Prostate gland (tissue), 2 donors: ENCODE data around the gene DGKZ. TPM values are rescaled to one million over a fixed set of nuclear protein-coding genes. Genes with fewer than 3 reads are reported as not detected.
A peak's percentile ranks its signal among the peaks of the same experiment; 100 is the strongest.

Experiments used
- DNase-seq: peaks from one replicate; pipeline ENCODE4 v3.0.0-alpha.2; 2019; ENCODE audit warnings: low spot score
- H3K27ac ChIP-seq, 2 donors: fragments of 200-600 bp; sonication (generic); 2 replicates each; pipeline ENCODE4 v1.5.1; 2017 to 2019
- H3K27me3 ChIP-seq: fragments of 200-600 bp; sonication (generic); replicated peaks from 2 replicates; pipeline ENCODE4 v1.5.1; 2019; ENCODE audit not compliant: insufficient read depth
- H3K36me3 ChIP-seq, 2 donors: fragments of 200-600 bp; sonication (generic); 1 replicate in 1 of 2; 2 replicates in 1 of 2; pipeline versions ENCODE4 v1.5.1 to v1.8.1; 2017 to 2019
- H3K4me1 ChIP-seq: fragments of 200-600 bp; sonication (generic); replicated peaks from 2 replicates; pipeline ENCODE4 v1.5.1; 2019
- H3K4me3 ChIP-seq, 2 donors: fragments of 200-600 bp; sonication (generic); 2 replicates each; pipeline ENCODE4 v1.5.1; 2017 to 2019
- H3K9me3 ChIP-seq: fragments of 200-600 bp; sonication (generic); 2 replicates; pipeline ENCODE4 v1.5.1; 2017
- CTCF ChIP-seq, 4 experiments: fragments of 200-600 bp in 2 of 4; fragments of 450-650 bp in 2 of 4; sonication (generic) in 2 of 4; IDR thresholded peaks; 1 replicate in 3 of 4; 2 replicates in 1 of 4; pipeline ENCODE4 v1.5.1; 2016 to 2019; ENCODE audit warnings: antibody characterized with exemption in 4 of 4, mild to moderate bottlenecking in 2 of 4, moderate library complexity in 2 of 4
- POLR2A ChIP-seq: fragments of 450-650 bp; IDR thresholded peaks from one replicate; pipeline ENCODE4 v1.6.1; 2016; ENCODE audit warnings: antibody characterized with exemption, mild to moderate bottlenecking
- POLR2AphosphoS5 ChIP-seq: sonication (generic); formaldehyde crosslinking; IDR thresholded peaks from one replicate; pipeline ENCODE4 v1.6.1; 2017; ENCODE audit warnings: antibody characterized with exemption
- WGBS: methylation state at CpG from one replicate; pipeline ENCODE4 v1.1.5; 2018; 5-methylcytosine and 5-hydroxymethylcytosine counted together
- intact Hi-C: fragments of 100-400 bp; cut with DNase I; formaldehyde crosslinking; loops from one replicate; pipeline ENCODE4 v1.14.2; 2022
- total RNA-seq, 2 donors: library from RNA; depleted of rRNA; stranded (reverse); fragments of >200 nt; gene quantifications; one replicate each; pipeline ENCODE4 v1.1.0, GENCODE V29; 2016

The DGKZ gene
- total RNA-seq, 2 donors from 2014 or later = 53.6 to 95.0 TPM

- Histone ChIP-seq H3K36me3 (no peaks in the 10 kb centered on the region), H3K27me3 (no peaks in the 10 kb centered on the region)
- intact Hi-C loops = loop anchor here (10.0 kb wide), 1 partner anchor 207 kb away; the partner anchor contains the start of gene PHF21A
These were observed 15.8 kb upstream of the DGKZ start for GRCh38 chr11:46331282-46331984.

GRCh38 chr11:46332093-46332567 lies 15.1 kb upstream of the DGKZ start:
- intact Hi-C loops = loop anchor here (10.0 kb wide), 1 partner anchor 207 kb away; the partner anchor contains the start of gene PHF21A
- no peak for DNase-seq
- Histone ChIP-seq H3K27ac (no peak overlapping the region), H3K9me3 (no peaks in the 10 kb centered on the region), H3K4me1 (no peaks in the 10 kb centered on the region), H3K36me3 (no peaks in the 10 kb centered on the region), H3K4me3 (peak overlapping the region; percentile 27 to 42), H3K27me3 (no peaks in the 10 kb centered on the region)
- 25% methylated on average over 8 of the region's 8 CpGs for WGBS
- TF ChIP-seq POLR2A = no peak
- TF ChIP-seq CTCF (IDR thresholded peaks at IDR 0.05) = no peak
- TF ChIP-seq POLR2AphosphoS5 = no peak

More at GRCh38 chr11:46331282-46331984, 15.8 kb upstream of the DGKZ start:
- Histone ChIP-seq H3K4me1 (no peaks in the 10 kb centered on the region), H3K9me3 (no peaks in the 10 kb centered on the region), H3K27ac (no peak overlapping the region), H3K4me3 (no peak overlapping the region)
- TF ChIP-seq CTCF (IDR thresholded peaks at IDR 0.05) (no peak), POLR2AphosphoS5 (no peak), POLR2A (no peak)
- DNase-seq = no peak
- WGBS = 47% methylated on average over 5 of the region's 5 CpGs

GRCh38 chr11:46332568-46333393 lies 14.5 kb upstream of the DGKZ start:
- Histone ChIP-seq H3K9me3 (no peaks in the 10 kb centered on the region), H3K27ac (no peak overlapping the region), H3K27me3 (no peaks in the 10 kb centered on the region), H3K4me3 (peak overlapping the region; percentile 27 to 42), H3K4me1 (no peaks in the 10 kb centered on the region), H3K36me3 (no peaks in the 10 kb centered on the region)
- WGBS = 2% methylated on average over 59 of the region's 99 CpGs
- intact Hi-C loops = loop anchor here (10.0 kb wide), 1 partner anchor 208 kb away; the partner anchor contains the start of gene PHF21A
- no peak for TF ChIP-seq CTCF (IDR thresholded peaks at IDR 0.05)
- no peak for TF ChIP-seq POLR2A
- TF ChIP-seq POLR2AphosphoS5 = no peak
- DNase-seq = no peak

GRCh38 chr11:46333394-46333947 lies 13.8 kb upstream of the DGKZ start:
- H3K4me1 ChIP-seq = peaks cover under 1% of the 10 kb centered on the region
- TF ChIP-seq POLR2AphosphoS5 (no peak), POLR2A (no peak), CTCF (IDR thresholded peaks at IDR 0.05) (no peak)
- no peaks in the 10 kb centered on the region for H3K9me3 ChIP-seq
- no peak overlapping the region for H3K27ac ChIP-seq
- 14% methylated on average over 25 of the region's 25 CpGs for WGBS
- DNase-seq = no peak
- H3K4me3 ChIP-seq = peak overlapping the region; percentile 27 to 42
- no peaks in the 10 kb centered on the region for H3K27me3 ChIP-seq
- intact Hi-C loops = loop anchor here (10.0 kb wide), 1 partner anchor 209 kb away; the partner anchor contains the start of gene PHF21A
- H3K36me3 ChIP-seq = no peaks in the 10 kb centered on the region
